Forelimb muscle (tissue), 1 donor: Measurements from ENCODE around the gene PIGH. TPM values are rescaled to one million over a fixed set of nuclear protein-coding genes. Genes with fewer than 3 reads are reported as not detected.
"Not testable (repeated sequence)": the region's sequence is repeated elsewhere in the genome, so short reads cannot be mapped to it uniquely, and the experiment has no call there.

Experiments used
- DNase-seq: peaks from one replicate; pipeline ENCODE4 v3.0.0-alpha.2; 2013; ENCODE audit warnings: low read depth
- polyA plus RNA-seq: library from polyadenylated mRNA; unstranded; fragments of 120-200 nt; gene quantifications from one replicate; pipeline ENCODE4 v1.2.1, GENCODE V29; 2013; ENCODE audit not compliant: insufficient read length

The PIGH gene
- polyA plus RNA-seq, 1 donor: 12.8 TPM

DNA sequence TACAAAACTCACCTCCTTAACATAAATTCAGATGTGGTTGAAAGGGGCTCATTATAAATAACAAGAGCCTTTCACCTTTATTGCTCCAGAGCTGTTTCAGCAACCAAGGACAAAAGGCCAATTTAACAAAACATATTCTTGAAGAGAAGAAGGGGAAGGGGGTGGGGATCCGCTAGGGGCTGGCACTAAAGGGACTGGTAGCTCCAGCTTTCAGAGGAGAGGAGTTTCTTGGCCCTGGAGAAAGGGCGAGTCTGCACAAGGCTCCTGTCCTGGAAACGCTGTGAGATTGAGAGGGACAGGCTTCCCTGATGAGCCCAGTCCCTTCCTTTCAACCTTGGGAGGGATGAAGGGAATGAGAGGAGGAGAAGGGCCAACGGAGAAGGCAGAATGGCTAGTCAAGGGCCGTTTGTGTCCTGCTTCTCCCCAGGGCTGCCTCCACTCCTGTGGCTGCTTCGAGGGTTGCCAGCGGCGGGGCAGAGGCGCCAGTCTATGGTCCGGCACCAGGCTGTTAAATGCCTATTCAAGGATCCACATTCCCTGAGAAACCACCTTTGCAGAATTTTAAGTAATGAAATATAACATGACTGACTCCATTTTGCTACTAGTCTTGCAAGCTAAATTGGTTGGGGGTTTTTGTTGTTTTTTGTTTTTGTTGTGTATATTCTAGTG lies 9.7 kb upstream of the PIGH start:
- DNase-seq: no peak

GRCh38 chr14:67607646-67608045 lies 7.6 kb upstream of the PIGH start:
- DNase-seq: no peak

DNA sequence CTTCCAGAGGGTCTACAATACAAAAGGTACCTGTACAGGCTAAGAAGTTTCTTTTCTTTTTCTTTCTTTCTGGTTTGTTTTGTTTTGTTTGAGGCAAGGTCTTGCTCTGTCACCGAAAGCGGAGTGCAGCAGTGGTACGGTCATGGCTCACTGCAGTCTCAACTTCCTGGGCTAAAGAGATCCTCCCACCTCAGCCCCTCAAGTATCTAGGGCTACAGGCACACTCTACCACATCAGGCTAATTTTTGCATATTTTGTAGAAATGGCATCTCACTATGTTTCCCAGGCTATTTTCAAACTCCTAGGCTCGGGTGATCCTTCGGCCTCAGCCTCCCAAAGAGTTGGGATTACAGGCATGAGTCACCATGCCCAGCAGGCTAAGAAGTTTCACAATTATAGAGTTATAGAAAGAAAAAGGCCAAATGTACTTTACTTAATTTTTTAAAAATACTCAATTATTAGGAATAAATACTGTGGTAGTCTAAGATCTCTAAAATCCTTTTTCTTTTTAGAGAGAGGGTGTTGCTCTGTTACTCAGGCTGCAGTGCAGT lies 3.0 kb upstream of the PIGH start:
- no peak for DNase-seq

DNA sequence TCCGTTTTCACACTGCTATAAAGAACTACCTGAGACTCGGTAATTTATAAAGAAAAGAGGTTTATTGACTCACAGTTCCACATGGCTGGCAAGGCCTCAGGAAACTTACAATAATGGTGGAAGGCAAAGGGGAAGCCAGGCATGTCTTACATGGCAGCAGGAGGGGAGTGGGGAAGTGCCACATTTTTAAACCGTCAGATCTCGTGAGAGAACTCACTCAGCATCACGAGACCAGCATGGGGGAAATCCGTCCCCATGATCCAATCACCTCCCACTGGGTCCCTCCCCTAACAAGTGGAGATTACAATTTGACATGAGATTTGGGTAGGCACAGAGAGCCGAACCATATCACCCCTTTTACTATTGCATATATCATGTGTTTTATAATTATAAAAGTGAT lies 2.0 kb upstream of the PIGH start:
- no peak for DNase-seq

DNA sequence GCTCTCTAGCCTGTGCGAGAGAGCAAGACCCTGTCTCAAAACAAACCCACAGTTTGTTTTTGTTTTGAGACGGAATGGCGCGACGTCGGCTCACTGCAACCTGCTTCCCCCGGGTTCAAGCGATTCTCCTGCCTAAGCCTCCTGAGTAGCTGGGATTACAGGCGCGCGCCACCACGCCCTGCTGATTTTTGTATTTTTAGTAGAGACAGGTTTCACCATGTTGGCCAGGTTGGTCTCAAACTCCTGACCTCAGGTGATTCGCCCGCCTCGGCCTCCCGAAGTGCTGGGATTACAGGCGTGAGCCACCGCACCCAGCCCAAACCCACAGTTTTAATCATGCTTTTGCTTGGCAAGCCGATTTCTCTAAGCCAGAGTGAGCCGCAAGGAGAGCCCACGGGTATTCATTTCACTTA lies 500 bp upstream of the PIGH start:
- DNase-seq: not testable (repeated sequence)

DNA sequence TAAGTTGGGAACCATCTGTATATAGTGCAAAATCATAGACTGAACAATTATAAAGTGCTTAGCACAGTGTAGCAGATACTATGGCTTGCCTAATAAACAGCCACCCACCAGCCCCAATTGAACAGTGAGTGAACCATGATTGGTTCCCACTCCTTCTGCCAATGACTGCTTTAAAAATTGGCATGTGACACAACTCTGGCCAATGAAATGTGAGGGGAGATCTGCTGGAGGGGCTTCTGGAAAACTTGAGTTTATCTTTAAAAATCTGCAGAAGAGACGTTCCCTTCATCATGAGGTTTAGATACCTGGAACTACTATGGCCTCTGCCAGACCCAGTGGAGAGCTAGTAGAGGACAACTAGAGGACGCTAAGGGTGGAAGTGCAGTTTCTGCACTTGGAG lies 4.7 kb downstream of the PIGH start:
- DNase-seq: no peak

GRCh38 chr14:67593650-67594049 lies 6.4 kb downstream of the PIGH start:
- not testable (repeated sequence) for DNase-seq

DNA sequence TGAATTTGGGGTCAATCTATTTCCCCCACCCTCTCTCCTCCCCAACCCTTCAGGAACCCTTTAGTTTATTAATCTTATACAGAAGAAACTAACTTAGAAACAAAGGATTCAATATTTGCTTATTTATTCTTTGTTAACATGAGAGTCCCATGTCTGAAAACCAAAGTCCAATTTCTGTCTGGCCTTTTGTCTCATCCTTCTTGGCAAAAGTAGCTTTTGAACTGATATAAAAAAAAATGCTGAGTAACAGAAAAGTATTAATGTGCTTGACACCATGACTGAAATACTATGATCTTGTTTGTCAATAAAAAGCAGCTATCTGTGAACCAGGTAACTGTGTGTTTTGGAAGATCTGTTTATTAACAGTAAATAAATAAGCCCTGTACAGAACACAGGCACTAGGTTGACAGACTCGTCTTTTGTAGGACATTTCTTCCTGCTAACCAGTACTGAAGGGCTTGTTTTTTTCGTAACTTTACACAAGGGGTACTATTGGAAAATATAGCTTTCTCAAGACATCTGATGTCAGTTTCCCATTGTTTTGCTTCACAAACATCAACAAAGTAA lies 10.8 kb downstream of the PIGH start:
- DNase-seq: no peak

GRCh38 chr14:67586369-67586768 lies 13.7 kb downstream of the PIGH start:
- no peak for DNase-seq

DNA sequence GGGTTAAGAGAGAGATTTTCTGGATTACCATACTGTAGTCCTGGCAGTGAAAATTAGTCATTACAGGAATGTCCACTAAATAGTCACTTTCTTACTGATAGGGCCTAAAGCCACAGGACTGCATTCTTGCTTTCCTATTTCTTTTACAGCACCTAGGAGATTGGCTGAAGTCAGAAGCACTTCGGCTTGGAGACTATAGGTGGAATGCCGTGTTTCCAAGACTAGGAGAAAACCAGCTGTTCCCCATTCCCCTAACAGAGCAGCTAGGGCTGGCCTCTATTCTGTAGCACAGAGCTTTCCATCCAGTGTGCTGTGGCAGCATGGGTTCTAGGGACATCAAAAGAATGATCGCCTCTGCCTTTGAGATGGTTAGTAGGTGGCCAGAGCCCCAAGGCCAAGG lies 15.1 kb downstream of the PIGH start:
- no peak for DNase-seq

GRCh38 chr14:67583711-67584644 lies 16.1 kb downstream of the PIGH start:
- no peak for DNase-seq

GRCh38 chr14:67582061-67582460 lies 18.0 kb downstream of the PIGH start:
- DNase-seq: no peak

DNA sequence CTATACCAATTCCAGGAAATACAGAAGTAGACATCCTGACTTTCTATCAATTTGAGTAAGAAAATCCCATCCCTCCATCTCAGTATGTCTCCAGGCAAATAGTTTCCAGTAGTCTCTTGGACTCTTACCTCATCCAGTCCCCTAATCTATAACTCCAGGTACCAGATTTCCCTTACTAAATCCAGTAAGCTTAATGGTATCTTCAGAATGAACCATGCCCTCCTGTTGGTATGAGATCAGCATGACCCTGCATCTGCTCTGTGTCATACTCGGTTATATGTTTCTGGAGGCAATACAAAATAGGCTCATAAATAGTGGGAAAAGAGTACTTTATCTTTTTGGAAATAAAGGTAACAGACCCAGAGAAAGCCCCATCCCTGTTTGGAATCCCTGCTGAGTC lies 18.4 kb downstream of the PIGH start:
- no peak for DNase-seq

GRCh38 chr14:67580336-67581171 lies 19.5 kb downstream of the PIGH start:
- no peak for DNase-seq

DNA sequence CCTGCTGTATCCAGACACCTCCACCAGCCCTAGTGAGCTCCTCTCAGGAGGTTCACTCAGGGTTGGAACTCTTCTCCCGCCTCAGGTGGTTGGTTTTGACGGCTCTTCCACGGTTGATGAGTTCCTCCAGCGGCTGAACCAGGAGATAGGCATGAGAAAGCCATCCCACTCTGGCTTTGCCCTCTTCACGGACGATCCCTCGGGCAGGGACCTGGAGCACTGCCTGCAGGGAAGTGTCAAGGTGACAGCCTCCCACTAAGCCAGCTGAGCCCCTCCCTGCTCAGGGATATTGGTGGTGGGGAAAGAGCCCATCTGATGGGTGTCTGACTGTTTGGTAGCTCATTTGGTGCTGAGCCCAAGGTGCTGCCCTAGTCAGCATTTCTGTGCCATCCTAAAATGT lies 20.4 kb downstream of the PIGH start:
- DNase-seq: no peak

DNA sequence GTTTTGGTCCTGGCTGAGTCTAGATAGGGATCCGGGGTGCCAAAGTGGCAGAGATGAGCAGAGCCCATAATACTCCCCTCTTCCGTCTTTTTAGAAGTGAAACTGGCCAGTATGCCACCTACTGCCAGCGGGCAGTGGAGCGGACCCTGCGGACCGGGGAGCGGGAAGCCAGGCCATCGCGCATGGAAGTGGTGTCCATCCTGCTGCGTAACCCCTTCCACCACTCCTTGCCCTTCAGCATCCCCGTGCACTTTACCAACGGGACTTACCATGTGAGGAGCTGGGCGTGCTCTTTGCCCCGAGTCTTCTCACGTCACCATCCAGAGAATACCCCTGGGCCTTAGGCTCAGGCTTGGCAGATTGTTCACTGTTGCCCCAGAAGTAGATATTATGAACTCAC lies 21.0 kb downstream of the PIGH start:
- DNase-seq: no peak

GRCh38 chr14:67577909-67578749 lies 21.9 kb downstream of the PIGH start:
- no peak for DNase-seq

GRCh38 chr14:67577181-67577808 lies 22.8 kb downstream of the PIGH start:
- DNase-seq: no peak

- no peak for DNase-seq
Measured at GRCh38 chr14:67576216-67576955, 23.7 kb downstream of the PIGH start.
